Measurements from ENCODE around the gene NUP85.

DNA sequence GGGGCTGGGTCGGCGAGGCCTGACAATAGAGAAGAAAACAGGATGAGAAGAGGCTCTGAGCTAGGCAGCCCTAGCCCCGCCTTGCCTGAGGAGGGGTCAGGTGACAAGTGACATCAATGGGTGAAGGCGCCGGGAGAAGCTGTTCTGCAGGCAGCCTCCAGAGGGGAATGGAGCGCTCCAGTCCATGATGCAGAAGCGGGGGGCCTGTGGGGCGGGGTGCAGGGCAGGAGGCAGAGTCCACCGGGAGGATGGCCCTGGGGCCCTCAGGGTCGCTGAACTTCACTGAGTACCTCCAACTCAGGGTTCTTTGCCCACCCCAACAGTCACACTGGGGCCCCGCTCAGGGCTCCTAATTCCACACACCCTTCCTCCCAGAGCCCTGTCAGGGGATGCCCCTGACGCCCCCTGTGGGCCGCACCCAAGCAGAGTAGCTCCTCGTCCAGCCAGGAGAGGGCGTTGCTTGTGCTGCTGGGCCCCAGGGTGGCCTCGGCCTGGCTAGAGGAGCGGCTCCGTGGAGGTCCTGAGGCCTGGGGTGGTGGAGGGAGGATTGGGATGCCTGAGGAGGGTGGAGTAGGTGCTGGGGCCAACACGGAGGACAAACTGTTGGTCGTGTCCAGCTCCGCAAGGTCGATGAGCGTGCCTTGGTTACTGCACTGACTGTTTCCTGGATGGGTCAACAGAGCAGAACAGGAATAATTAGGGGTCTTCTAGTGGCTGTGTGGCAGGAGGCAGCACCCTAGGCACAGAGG lies 35.1 kb downstream of the NUP85 start:
- TF ChIP-seq PATZ1 (CRISPR knock-in tag; IDR thresholded peaks at IDR 0.05; ENCODE audit: borderline replicate concordance) (no peak), PPARA (CRISPR knock-in tag; IDR thresholded peaks at IDR 0.05; ENCODE audit: borderline replicate concordance) (no peak), RARB (CRISPR knock-in tag; IDR thresholded peaks at IDR 0.05) (no peak), POU6F1 (CRISPR knock-in tag; IDR thresholded peaks at IDR 0.05; ENCODE audit: borderline replicate concordance, low read depth) (no peak), TCF4 (CRISPR knock-in tag; IDR thresholded peaks at IDR 0.05; ENCODE audit: borderline replicate concordance) (no peak)
